Activated CD8-positive, alpha-beta T cell treated with anti-CD3 and anti-CD28 coated beads for 36 hours (primary cell): ENCODE results near the gene ZFHX3. TPM values are rescaled to one million over a fixed set of nuclear protein-coding genes. Genes with fewer than 3 reads are reported as not detected.
A peak's percentile ranks its signal among the peaks of the same experiment; 100 is the strongest.

Experiments used
- ATAC-seq: fragments of 200-7000 bp; cut with Tn5 transposase; one replicate; pipeline ENCODE4 v1.10.0; 2021; ENCODE audit warnings: mild to moderate bottlenecking, moderate library complexity
- CTCF ChIA-PET: fragments of 350-600 bp; sonication (Branson Sonifier 250); formaldehyde crosslinking; loops from one replicate; lab custom pipeline; 2021; ENCODE audit warnings: antibody characterized with exemption; lab: Charles Lee
- POLR2A ChIA-PET: fragments of 350-600 bp; sonication (Branson Sonifier 250); formaldehyde crosslinking; loops from one replicate; lab custom pipeline; 2021; ENCODE audit warnings: antibody characterized with exemption; lab: Charles Lee
- DNase-seq: peaks from one replicate; pipeline ENCODE4 v3.0.0-alpha.2; 2020
- H3K27ac Mint-ChIP-seq: one replicate; pipeline ENCODE4 v1.8.0; 2021; ENCODE audit warnings: mild to moderate bottlenecking, mixed read lengths
- H3K27me3 Mint-ChIP-seq: one replicate; pipeline ENCODE4 v1.8.0; 2021; ENCODE audit warnings: mixed read lengths
- H3K36me3 Mint-ChIP-seq: one replicate; pipeline ENCODE4 v1.8.0; 2021; ENCODE audit warnings: low read depth, mixed read lengths
- H3K4me1 Mint-ChIP-seq: one replicate; pipeline ENCODE4 v1.8.0; 2021; ENCODE audit warnings: low read depth, mixed read lengths
- H3K4me3 Mint-ChIP-seq: one replicate; pipeline ENCODE4 v1.8.0; 2021; ENCODE audit warnings: mild to moderate bottlenecking, moderate library complexity, mixed read lengths
- H3K9me3 Mint-ChIP-seq: one replicate; pipeline ENCODE4 v1.8.0; 2021; ENCODE audit warnings: mixed read lengths
- intact Hi-C: fragments of 100-400 bp; cut with micrococcal nuclease; formaldehyde crosslinking; loops from one replicate; pipeline ENCODE4 v1.10.0; 2022
- total RNA-seq, 2 experiments: library from RNA; stranded (reverse); gene quantifications; one replicate each; pipeline ENCODE4 v1.2.3, GENCODE V29; 2021
- TF ChIP-seq, protein P1 (sequence below): fragments of 200-600 bp; IDR thresholded peaks from one replicate; pipeline ENCODE4 v1.8.0; 2022; ENCODE audit warnings: antibody characterized with exemption, mild to moderate bottlenecking

Gene ZFHX3
- total RNA-seq, 2 experiments from 2014 or later = 0.16 to 0.25 TPM

DNA sequence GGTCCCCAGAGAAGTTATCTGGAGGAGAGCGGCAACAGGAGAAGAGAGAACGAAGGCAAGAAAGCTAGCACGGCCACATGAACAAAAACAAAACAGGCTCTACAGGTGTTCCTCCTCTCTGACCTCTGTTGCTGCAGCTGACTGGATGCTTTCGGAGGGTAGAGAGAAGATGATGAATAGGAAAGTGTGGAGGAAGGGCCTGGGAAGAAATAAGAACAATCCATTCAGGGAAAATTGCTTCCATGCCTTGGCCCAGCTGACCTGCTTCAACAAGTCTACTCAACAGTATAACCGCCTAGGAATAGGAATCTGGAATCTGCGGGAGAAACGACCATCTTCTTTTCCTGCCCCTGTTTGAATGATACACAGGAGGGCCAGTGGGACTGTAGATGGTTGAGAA is 258.5 kb downstream of the ZFHX3 start:
- Mint-ChIP-seq H3K4me3 (no peak overlapping the region), H3K27ac (no peak overlapping the region), H3K27me3 (peaks cover 17% of the 10 kb centered on the region), H3K4me1 (peaks cover 29% of the 10 kb centered on the region), H3K36me3 (no peaks in the 10 kb centered on the region), H3K9me3 (no peaks in the 10 kb centered on the region)
- TF ChIP-seq, protein P1, sequence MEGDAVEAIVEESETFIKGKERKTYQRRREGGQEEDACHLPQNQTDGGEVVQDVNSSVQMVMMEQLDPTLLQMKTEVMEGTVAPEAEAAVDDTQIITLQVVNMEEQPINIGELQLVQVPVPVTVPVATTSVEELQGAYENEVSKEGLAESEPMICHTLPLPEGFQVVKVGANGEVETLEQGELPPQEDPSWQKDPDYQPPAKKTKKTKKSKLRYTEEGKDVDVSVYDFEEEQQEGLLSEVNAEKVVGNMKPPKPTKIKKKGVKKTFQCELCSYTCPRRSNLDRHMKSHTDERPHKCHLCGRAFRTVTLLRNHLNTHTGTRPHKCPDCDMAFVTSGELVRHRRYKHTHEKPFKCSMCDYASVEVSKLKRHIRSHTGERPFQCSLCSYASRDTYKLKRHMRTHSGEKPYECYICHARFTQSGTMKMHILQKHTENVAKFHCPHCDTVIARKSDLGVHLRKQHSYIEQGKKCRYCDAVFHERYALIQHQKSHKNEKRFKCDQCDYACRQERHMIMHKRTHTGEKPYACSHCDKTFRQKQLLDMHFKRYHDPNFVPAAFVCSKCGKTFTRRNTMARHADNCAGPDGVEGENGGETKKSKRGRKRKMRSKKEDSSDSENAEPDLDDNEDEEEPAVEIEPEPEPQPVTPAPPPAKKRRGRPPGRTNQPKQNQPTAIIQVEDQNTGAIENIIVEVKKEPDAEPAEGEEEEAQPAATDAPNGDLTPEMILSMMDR = no peak
- intact Hi-C loops = no loop called here
- ATAC-seq (no peak), DNase-seq (no peak)
- POLR2A ChIA-PET = interaction anchor here (1.5 kb wide), 1 partner anchor 29 kb away, joined by 3 read pairs; no protein-coding TSS in a partner anchor
- CTCF ChIA-PET = no interaction called here

DNA sequence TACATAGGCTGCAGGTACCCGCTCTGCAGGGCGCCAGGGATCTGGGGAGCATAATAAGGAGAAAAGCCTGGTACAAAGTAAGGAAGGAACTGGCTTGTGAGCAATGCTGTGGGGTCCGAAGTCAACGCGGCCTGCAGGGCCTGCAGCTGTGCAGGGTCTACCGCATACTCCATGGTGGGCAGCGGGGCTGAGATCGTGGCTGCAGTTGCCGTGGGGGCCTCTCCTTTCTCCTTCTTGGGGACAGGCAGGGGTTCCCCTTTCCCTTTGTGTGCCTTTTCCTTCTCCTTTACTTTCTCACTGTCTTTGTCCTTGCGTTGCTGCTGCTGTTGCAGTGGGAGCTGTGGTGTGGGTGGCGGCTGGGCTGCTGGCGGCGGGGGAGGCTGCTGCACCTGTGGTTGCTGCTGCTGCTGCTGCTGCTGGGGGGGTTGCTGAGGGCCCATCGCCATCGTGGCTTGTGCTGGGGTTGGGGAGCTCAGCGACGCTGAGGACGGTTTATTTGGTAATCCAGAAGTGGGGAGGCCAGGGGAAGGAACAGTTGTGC is 259.6 kb downstream of the ZFHX3 start:
- CTCF ChIA-PET = no interaction called here

DNA sequence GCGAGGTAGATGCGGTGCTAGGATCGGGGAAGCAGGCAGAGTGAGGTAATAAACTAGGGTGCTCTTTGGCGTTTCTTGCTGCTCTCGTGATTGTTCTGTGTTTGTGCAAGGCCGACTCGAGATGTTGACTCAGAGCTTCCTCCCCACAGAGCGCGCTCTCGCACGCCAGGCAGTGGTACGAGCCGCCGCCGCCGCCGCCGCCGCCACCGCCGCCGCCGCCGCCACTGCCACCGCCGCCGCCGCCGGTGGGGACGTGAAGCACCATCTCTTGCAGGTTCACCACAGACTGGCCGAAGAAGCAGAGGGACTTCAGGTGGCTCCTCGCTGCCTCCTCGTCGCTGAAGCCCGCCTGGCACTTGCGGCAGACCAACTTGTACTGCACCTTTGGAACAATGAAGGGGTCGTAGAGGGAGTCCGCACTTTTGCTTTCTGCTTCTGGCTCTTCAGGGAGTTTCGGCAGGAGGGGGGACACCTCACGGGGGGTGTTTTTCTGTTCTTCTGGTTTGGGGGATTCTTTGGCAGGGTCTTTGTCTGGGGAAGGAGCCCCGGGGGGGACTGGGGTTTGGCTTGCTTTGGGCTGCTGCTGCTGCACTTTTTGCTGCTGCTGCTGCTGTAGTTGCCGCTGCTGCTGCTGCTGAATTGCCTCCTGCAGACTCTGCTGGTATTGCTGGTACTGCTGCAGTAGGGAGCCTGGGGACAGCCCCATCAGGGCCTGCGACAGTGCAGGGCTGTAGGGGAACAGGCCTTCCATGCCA is 260.2 kb downstream of the ZFHX3 start:
- intact Hi-C loops = no loop called here
- ATAC-seq (peak; percentile 92), DNase-seq (peak; percentile 84)
- POLR2A ChIA-PET = interaction anchor here (0.5 kb wide), 1 partner anchor 313 kb away, joined by 3 read pairs; no protein-coding TSS in a partner anchor
- no peaks in the 10 kb centered on the region for H3K9me3 Mint-ChIP-seq
- peak overlapping the region; percentile 83 for H3K27ac Mint-ChIP-seq
- peaks cover 37% of the 10 kb centered on the region for H3K4me1 Mint-ChIP-seq
- no peaks in the 10 kb centered on the region for H3K36me3 Mint-ChIP-seq
- H3K4me3 Mint-ChIP-seq = peak overlapping the region; percentile 76
- CTCF ChIA-PET = no interaction called here
- TF ChIP-seq, protein P1 = no peak
- H3K27me3 Mint-ChIP-seq = peaks cover 20% of the 10 kb centered on the region

More for the DNA sequence above, 259.6 kb downstream of the ZFHX3 start:
- TF ChIP-seq, protein P1 = no peak
- H3K27me3 Mint-ChIP-seq = peaks cover 20% of the 10 kb centered on the region
- intact Hi-C loops = no loop called here
- no peaks in the 10 kb centered on the region for H3K36me3 Mint-ChIP-seq
- H3K9me3 Mint-ChIP-seq = no peaks in the 10 kb centered on the region
- peak overlapping the region; percentile 76 for H3K4me3 Mint-ChIP-seq
- H3K27ac Mint-ChIP-seq = peak overlapping the region; percentile 78
- peak; percentile 3 for DNase-seq
- POLR2A ChIA-PET = no interaction called here
- H3K4me1 Mint-ChIP-seq = peaks cover 37% of the 10 kb centered on the region
- no peak for ATAC-seq

DNA sequence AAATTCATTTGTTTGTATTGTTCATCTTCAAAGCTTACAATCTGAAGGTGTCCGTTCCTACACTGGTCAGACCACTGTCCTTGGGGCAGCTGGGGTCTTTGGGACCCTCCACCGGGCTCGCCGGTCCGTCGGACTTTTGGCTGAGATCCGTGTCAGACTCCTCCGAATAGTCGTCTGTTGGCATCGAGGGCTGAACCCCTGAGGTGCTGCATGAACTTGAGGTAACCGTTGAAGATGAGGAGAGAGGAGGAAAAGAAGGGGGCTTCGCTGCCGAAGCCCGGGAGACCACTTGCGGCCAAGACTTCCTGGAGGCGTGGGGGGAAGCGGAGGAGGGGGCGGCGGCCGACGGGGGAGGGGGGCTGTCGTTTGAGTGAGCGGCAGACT is 260.8 kb downstream of the ZFHX3 start:
- intact Hi-C loops = no loop called here

More for the DNA sequence above, 260.8 kb downstream of the ZFHX3 start:
- Mint-ChIP-seq H3K9me3 (no peaks in the 10 kb centered on the region), H3K4me1 (peaks cover 37% of the 10 kb centered on the region), H3K27me3 (peaks cover 20% of the 10 kb centered on the region), H3K4me3 (peak overlapping the region; percentile 76), H3K36me3 (no peaks in the 10 kb centered on the region), H3K27ac (peak overlapping the region; percentile 83)
- TF ChIP-seq, protein P1 = no peak
- POLR2A ChIA-PET = interaction anchor here (0.5 kb wide), 1 partner anchor 313 kb away, joined by 3 read pairs; no protein-coding TSS in a partner anchor
- ATAC-seq (peak; percentile 2), DNase-seq (no peak)
- CTCF ChIA-PET = interaction anchor here (2.0 kb wide), 1 partner anchor 45 kb away, joined by 12 read pairs; no protein-coding TSS in a partner anchor
